ENCODE data around the gene DDX41. TPM values are rescaled to one million over a fixed set of nuclear protein-coding genes. Genes with fewer than 3 reads are reported as not detected.

The DDX41 gene
- total RNA-seq, 1 experiment from 2014 or later, result 135 TPM

DNA sequence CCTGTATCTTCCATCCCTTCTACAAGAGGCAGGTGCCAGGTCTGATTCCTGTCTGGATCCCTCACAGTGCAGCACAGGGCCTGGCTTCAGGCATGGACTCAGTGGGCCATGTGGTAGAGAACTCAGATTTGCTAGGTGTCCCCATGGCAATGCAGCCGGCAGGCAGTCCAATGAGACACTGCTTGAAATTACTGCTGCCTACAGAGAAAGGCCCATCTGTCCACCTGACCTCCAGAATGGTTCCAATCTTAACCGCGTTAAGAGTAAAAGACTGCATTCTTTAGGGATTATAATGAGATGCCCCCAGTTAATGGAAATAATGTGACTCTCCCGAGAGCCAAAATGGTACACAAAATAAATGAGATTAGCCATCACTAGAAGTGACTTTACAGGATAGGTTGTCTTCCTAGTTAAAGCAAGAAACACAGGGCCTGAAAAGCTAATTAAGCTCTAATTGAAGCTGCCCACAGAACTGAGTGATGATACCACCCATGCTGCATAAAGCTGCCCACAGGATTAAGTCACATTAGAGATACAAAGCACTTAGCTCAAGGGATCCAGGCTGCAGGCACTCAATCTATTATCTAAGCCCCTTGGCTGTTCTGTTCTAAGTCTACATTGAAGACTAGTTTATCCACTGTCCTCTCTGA is 26.2 kb upstream of the DDX41 start:
- peaks cover 21% of the 10 kb centered on the region for H3K36me3 Mint-ChIP-seq (ENCODE audit: insufficient read depth, unreplicated experiment)
- peaks cover 60% of the 10 kb centered on the region for H3K4me1 Mint-ChIP-seq (ENCODE audit: insufficient read depth, unreplicated experiment)
- TF ChIP-seq, protein P1, sequence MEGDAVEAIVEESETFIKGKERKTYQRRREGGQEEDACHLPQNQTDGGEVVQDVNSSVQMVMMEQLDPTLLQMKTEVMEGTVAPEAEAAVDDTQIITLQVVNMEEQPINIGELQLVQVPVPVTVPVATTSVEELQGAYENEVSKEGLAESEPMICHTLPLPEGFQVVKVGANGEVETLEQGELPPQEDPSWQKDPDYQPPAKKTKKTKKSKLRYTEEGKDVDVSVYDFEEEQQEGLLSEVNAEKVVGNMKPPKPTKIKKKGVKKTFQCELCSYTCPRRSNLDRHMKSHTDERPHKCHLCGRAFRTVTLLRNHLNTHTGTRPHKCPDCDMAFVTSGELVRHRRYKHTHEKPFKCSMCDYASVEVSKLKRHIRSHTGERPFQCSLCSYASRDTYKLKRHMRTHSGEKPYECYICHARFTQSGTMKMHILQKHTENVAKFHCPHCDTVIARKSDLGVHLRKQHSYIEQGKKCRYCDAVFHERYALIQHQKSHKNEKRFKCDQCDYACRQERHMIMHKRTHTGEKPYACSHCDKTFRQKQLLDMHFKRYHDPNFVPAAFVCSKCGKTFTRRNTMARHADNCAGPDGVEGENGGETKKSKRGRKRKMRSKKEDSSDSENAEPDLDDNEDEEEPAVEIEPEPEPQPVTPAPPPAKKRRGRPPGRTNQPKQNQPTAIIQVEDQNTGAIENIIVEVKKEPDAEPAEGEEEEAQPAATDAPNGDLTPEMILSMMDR (IDR thresholded peaks at IDR 0.05; ENCODE audit: unreplicated experiment), result no peak
- ChIA-PET POLR2A (interaction anchor here (1.2 to 4.2 kb wide), 2 partner anchors 26 to 50 kb away, joined by 4 to 55 read pairs; partner anchors contain the start of genes DDX41 and TMED9), CTCF (interaction anchor here (0.6 to 3.9 kb wide), 5 partner anchors 8 to 139 kb away, joined by 3 to 19 read pairs (median 4); no protein-coding TSS in a partner anchor)
- H3K27me3 Mint-ChIP-seq (ENCODE audit: insufficient read depth, unreplicated experiment), result no peaks in the 10 kb centered on the region
- intact Hi-C loops (cut with micrococcal nuclease), result no loop called here
- H3K4me3 Mint-ChIP-seq (ENCODE audit: unreplicated experiment), result no peak overlapping the region
- no peak overlapping the region for H3K27ac Mint-ChIP-seq (ENCODE audit: low read depth, unreplicated experiment)
- H3K9me3 Mint-ChIP-seq (ENCODE audit: unreplicated experiment), result no peaks in the 10 kb centered on the region
- BruUV-seq (replicated peaks), result no TSS peak
- DNase-seq (ENCODE audit: unreplicated experiment), result no peak

DNA sequence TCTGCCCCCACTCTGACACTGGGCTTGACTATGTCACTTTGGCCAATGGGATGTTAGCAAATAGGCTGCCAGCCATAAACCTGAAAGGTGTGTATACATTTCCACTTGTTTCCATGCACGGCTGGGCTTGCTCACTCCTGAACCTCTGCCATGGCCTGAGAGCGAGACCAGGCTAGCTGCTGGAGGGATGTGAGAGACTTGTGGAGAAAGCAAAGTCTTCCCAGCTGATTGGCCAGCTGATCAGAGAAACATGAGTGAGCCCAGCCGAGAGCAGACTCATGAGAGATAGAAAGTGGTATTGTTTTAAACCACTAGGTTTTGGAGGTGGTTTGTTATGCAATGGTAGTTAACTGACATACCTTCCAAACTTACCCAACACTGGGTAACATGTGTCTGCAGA is 23.7 kb upstream of the DDX41 start:
- peaks cover 42% of the 10 kb centered on the region for H3K4me1 Mint-ChIP-seq (ENCODE audit: insufficient read depth, unreplicated experiment)
- ChIA-PET POLR2A (interaction anchor here (0.6 kb wide), 1 partner anchor 574 kb away, joined by 4 read pairs; no protein-coding TSS in a partner anchor), CTCF (no interaction called here)
- H3K9me3 Mint-ChIP-seq (ENCODE audit: unreplicated experiment), result no peaks in the 10 kb centered on the region
- H3K4me3 Mint-ChIP-seq (ENCODE audit: unreplicated experiment), result no peak overlapping the region
- intact Hi-C loops (cut with micrococcal nuclease), result no loop called here
- no peak for DNase-seq (ENCODE audit: unreplicated experiment)
- BruUV-seq (replicated peaks), result no TSS peak
- H3K27ac Mint-ChIP-seq (ENCODE audit: low read depth, unreplicated experiment), result no peak overlapping the region
- H3K27me3 Mint-ChIP-seq (ENCODE audit: insufficient read depth, unreplicated experiment), result no peaks in the 10 kb centered on the region
- TF ChIP-seq, protein P1 (IDR thresholded peaks at IDR 0.05; ENCODE audit: unreplicated experiment), result no peak
- H3K36me3 Mint-ChIP-seq (ENCODE audit: insufficient read depth, unreplicated experiment), result peaks cover 33% of the 10 kb centered on the region

DNA sequence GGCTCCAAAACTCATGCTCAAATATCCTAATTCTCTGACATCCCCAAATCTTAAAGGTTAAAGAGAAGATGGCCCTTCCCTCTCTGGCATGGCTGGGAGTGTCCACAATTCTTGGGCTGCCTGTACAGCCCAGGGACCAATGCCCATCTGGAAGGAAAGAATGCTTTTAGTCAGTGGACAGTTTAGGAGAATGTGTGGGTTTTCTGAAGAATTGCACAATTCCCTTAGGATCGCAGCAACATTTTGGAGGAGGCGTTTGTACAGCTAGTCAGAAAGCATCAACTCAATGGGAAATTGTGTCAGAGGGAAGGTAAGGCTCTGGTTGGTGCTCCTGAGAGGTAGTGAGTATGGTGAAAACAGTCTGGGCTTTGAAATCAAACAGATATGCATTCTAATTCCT is 22.6 kb upstream of the DDX41 start:
- Mint-ChIP-seq H3K4me1 (ENCODE audit: insufficient read depth, unreplicated experiment) (peaks cover 33% of the 10 kb centered on the region), H3K27ac (ENCODE audit: low read depth, unreplicated experiment) (no peak overlapping the region), H3K4me3 (ENCODE audit: unreplicated experiment) (no peak overlapping the region), H3K27me3 (ENCODE audit: insufficient read depth, unreplicated experiment) (no peaks in the 10 kb centered on the region), H3K9me3 (ENCODE audit: unreplicated experiment) (no peaks in the 10 kb centered on the region), H3K36me3 (ENCODE audit: insufficient read depth, unreplicated experiment) (peaks cover 39% of the 10 kb centered on the region)
- intact Hi-C loops (cut with micrococcal nuclease), result no loop called here
- POLR2A ChIA-PET, result no interaction called here
- TF ChIP-seq, protein P1 (IDR thresholded peaks at IDR 0.05; ENCODE audit: unreplicated experiment), result no peak
- CTCF ChIA-PET, result interaction anchor here (0.6 kb wide), 2 partner anchors 18 to 99 kb away, joined by 3 read pairs; no protein-coding TSS in a partner anchor
- peak; percentile 68 for DNase-seq (ENCODE audit: unreplicated experiment)
- no TSS peak for BruUV-seq (replicated peaks)

DNA sequence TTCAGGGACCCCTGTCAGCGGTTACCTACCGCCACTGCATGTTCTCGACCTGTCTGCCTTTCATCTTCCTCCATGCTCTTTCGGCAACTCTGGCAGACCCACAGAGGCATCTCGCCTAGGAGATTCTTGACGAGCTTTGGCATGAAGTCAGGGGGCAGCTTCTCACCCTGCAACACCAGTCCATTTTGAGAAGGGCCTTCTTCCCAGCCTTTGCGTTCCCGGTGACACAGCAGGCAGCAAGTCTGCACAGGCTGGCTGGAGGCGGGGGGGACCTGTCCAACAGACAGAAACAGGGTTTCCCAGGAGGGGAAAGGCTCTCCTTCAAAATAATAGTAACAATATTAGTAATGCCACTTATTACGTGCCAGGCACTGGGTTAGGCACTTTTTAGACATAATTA is 22.1 kb upstream of the DDX41 start:
- CTCF ChIA-PET, result interaction anchor here (0.6 to 1.0 kb wide), 5 partner anchors 17 to 221 kb away, joined by 3 to 4 read pairs (median 3); no protein-coding TSS in a partner anchor
- TF ChIP-seq, protein P1 (IDR thresholded peaks at IDR 0.05; ENCODE audit: unreplicated experiment), result no peak
- no peak for DNase-seq (ENCODE audit: unreplicated experiment)
- Mint-ChIP-seq H3K9me3 (ENCODE audit: unreplicated experiment) (no peaks in the 10 kb centered on the region), H3K4me1 (ENCODE audit: insufficient read depth, unreplicated experiment) (peaks cover 32% of the 10 kb centered on the region), H3K27me3 (ENCODE audit: insufficient read depth, unreplicated experiment) (no peaks in the 10 kb centered on the region), H3K4me3 (ENCODE audit: unreplicated experiment) (no peak overlapping the region), H3K36me3 (ENCODE audit: insufficient read depth, unreplicated experiment) (peaks cover 42% of the 10 kb centered on the region), H3K27ac (ENCODE audit: low read depth, unreplicated experiment) (no peak overlapping the region)
- intact Hi-C loops (cut with micrococcal nuclease), result no loop called here
- no TSS peak for BruUV-seq (replicated peaks)
- POLR2A ChIA-PET, result interaction anchor here (0.7 kb wide), 1 partner anchor 15 kb away, joined by 3 read pairs; no protein-coding TSS in a partner anchor
